Activated CD8-positive, alpha-beta memory T cell treated with anti-CD3 and anti-CD28 coated beads for 36 hours (primary cell): ENCODE data around the gene CTAGE1. TPM values are rescaled to one million over a fixed set of nuclear protein-coding genes. Genes with fewer than 3 reads are reported as not detected.
"Not testable (repeated sequence)": the region's sequence is repeated elsewhere in the genome, so short reads cannot be mapped to it uniquely, and the experiment has no call there.

Experiments used
- CTCF ChIA-PET: fragments of 350-600 bp; sonication (Branson Sonifier 250); formaldehyde crosslinking; loops from one replicate; lab custom pipeline; 2021; ENCODE audit warnings: antibody characterized with exemption; lab: Charles Lee
- POLR2A ChIA-PET: fragments of 350-600 bp; sonication (Branson Sonifier 250); formaldehyde crosslinking; loops from one replicate; lab custom pipeline; 2021; ENCODE audit warnings: antibody characterized with exemption; lab: Charles Lee
- total RNA-seq, 2 experiments: library from RNA; stranded (reverse); gene quantifications; one replicate each; pipeline ENCODE4 v1.2.3, GENCODE V29; 2021

CTAGE1 gene
- total RNA-seq, 2 experiments from 2014 or later, result not detected

GRCh38 chr18:22405142-22405541 lies 12.6 kb downstream of the CTAGE1 start:
- ChIA-PET CTCF (no interaction called here), POLR2A (no interaction called here)

GRCh38 chr18:22403950-22404349 lies 13.8 kb downstream of the CTAGE1 start:
- ChIA-PET POLR2A (interaction anchor here (0.5 kb wide), 1 partner anchor 185 kb away, joined by 4 read pairs; no protein-coding TSS in a partner anchor), CTCF (no interaction called here)

- CTCF ChIA-PET, result no interaction called here
- POLR2A ChIA-PET, result no interaction called here
Observed at GRCh38 chr18:22399949-22400348, 17.8 kb downstream of the CTAGE1 start.

GRCh38 chr18:22398464-22398863 lies 19.3 kb downstream of the CTAGE1 start:
- POLR2A ChIA-PET, result no interaction called here
- CTCF ChIA-PET, result interaction anchor here (0.6 kb wide), 1 partner anchor 102 kb away, joined by 3 read pairs; no protein-coding TSS in a partner anchor

- POLR2A ChIA-PET, result no interaction called here
- CTCF ChIA-PET, result no interaction called here
Observed at GRCh38 chr18:22394428-22394827, 23.3 kb downstream of the CTAGE1 start.

GRCh38 chr18:22393164-22393563 lies 24.6 kb downstream of the CTAGE1 start:
- CTCF ChIA-PET, POLR2A ChIA-PET: not testable (repeated sequence)

GRCh38 chr18:22391407-22392345 lies 26.0 kb downstream of the CTAGE1 start:
- POLR2A ChIA-PET, result no interaction called here
- CTCF ChIA-PET, result no interaction called here

GRCh38 chr18:22387787-22388186 lies 29.9 kb downstream of the CTAGE1 start:
- ChIA-PET POLR2A (no interaction called here), CTCF (no interaction called here)

- POLR2A ChIA-PET, result no interaction called here
- CTCF ChIA-PET, result interaction anchor here (0.5 kb wide), 1 partner anchor 1945 kb away, joined by 6 read pairs; no protein-coding TSS in a partner anchor
Observed at GRCh38 chr18:22387364-22387763, 30.4 kb downstream of the CTAGE1 start.

- ChIA-PET CTCF (no interaction called here), POLR2A (interaction anchor here (0.6 kb wide), 1 partner anchor 98 kb away, joined by 4 read pairs; no protein-coding TSS in a partner anchor)
Observed at GRCh38 chr18:22385718-22386117, 32.0 kb downstream of the CTAGE1 start.

- ChIA-PET POLR2A (no interaction called here), CTCF (no interaction called here)
Observed at GRCh38 chr18:22378672-22379282, 38.9 kb downstream of the CTAGE1 start.

GRCh38 chr18:22377769-22378168 lies 39.9 kb downstream of the CTAGE1 start:
- ChIA-PET CTCF (no interaction called here), POLR2A (no interaction called here)

- CTCF ChIA-PET, result interaction anchor here (1.0 kb wide), 1 partner anchor 57 kb away, joined by 3 read pairs; no protein-coding TSS in a partner anchor
- POLR2A ChIA-PET, result no interaction called here
Observed at GRCh38 chr18:22370414-22370813, 47.3 kb downstream of the CTAGE1 start.

- ChIA-PET CTCF (no interaction called here), POLR2A (no interaction called here)
Observed at GRCh38 chr18:22368021-22368420, 49.7 kb downstream of the CTAGE1 start.

GRCh38 chr18:22367303-22367702 lies 50.4 kb downstream of the CTAGE1 start:
- ChIA-PET POLR2A (no interaction called here), CTCF (no interaction called here)

GRCh38 chr18:22363867-22364463 lies 53.8 kb downstream of the CTAGE1 start:
- ChIA-PET POLR2A (no interaction called here), CTCF (no interaction called here)
